H9 (cell line): ENCODE results near the gene DUSP10. TPM values are rescaled to one million over a fixed set of nuclear protein-coding genes. Genes with fewer than 3 reads are reported as not detected.

Experiments used
- DNase-seq: peaks from one replicate; pipeline ENCODE4 v3.0.0-alpha.2; 2017
- H2AFZ ChIP-seq: one replicate; pipeline ENCODE4 v1.6.1; 2013; ENCODE audit warnings: mild to moderate bottlenecking, low read length, control low read depth, moderate library complexity
- H2AK5ac ChIP-seq: 2 replicates; pipeline ENCODE4 v1.6.1; 2013; ENCODE audit warnings: low read length, control low read depth, mixed read lengths; ENCODE audit not compliant: insufficient read length
- H2BK120ac ChIP-seq: one replicate; pipeline ENCODE4 v1.6.1; 2013; ENCODE audit warnings: low read depth, mild to moderate bottlenecking, low read length, control low read depth, inconsistent platforms; ENCODE audit not compliant: poor library complexity, severe bottlenecking
- H2BK12ac ChIP-seq: 2 replicates; pipeline ENCODE4 v1.6.1; 2013; ENCODE audit warnings: low read length, control low read depth, mixed read lengths, low read depth; ENCODE audit not compliant: insufficient read length
- H2BK15ac ChIP-seq: 2 replicates; pipeline ENCODE4 v1.6.1; 2013; ENCODE audit warnings: low read depth, low read length, control low read depth
- H2BK20ac ChIP-seq: one replicate; pipeline ENCODE4 v1.6.1; 2013; ENCODE audit warnings: low read depth, mild to moderate bottlenecking, low read length, control low read depth, inconsistent platforms; ENCODE audit not compliant: poor library complexity, severe bottlenecking
- H2BK5ac ChIP-seq: 2 replicates; pipeline ENCODE4 v1.6.1; 2013; ENCODE audit warnings: low read length, control low read depth, mixed read lengths; ENCODE audit not compliant: insufficient read length
- H3K14ac ChIP-seq: 2 replicates; pipeline ENCODE4 v1.6.1; 2013; ENCODE audit warnings: low read length, control low read depth; ENCODE audit not compliant: insufficient read depth
- H3K18ac ChIP-seq: 2 replicates; pipeline ENCODE4 v1.6.1; 2013; ENCODE audit warnings: low read depth, mild to moderate bottlenecking, mixed read lengths, low read length, control low read depth; ENCODE audit not compliant: insufficient read length
- H3K23ac ChIP-seq: 2 replicates; pipeline ENCODE4 v1.6.1; 2013; ENCODE audit warnings: low read length, control low read depth, mixed read lengths, low read depth; ENCODE audit not compliant: insufficient read length
- H3K23me2 ChIP-seq: 2 replicates; pipeline ENCODE4 v1.6.1; 2013; ENCODE audit warnings: low read depth, mild to moderate bottlenecking, mixed read lengths, low read length, control low read depth; ENCODE audit not compliant: insufficient read length, poor library complexity, severe bottlenecking
- H3K27ac ChIP-seq: 2 replicates; pipeline ENCODE4 v1.5.1; 2013; ENCODE audit warnings: low read length, control low read depth, mixed read lengths, low read depth; ENCODE audit not compliant: insufficient read length
- H3K27me3 ChIP-seq: 2 replicates; pipeline ENCODE4 v1.6.1; 2013; ENCODE audit warnings: low read length, control low read depth, inconsistent platforms; ENCODE audit not compliant: insufficient read depth
- H3K4ac ChIP-seq: 2 replicates; pipeline ENCODE4 v1.6.1; 2013; ENCODE audit warnings: low read depth, mild to moderate bottlenecking, control low read depth, inconsistent platforms, low read length, moderate library complexity
- H3K4me1 ChIP-seq: 2 replicates; pipeline ENCODE4 v1.6.1; 2013; ENCODE audit warnings: low read length, control low read depth, inconsistent platforms; ENCODE audit not compliant: insufficient read depth
- H3K4me2 ChIP-seq: 2 replicates; pipeline ENCODE4 v1.6.1; 2013; ENCODE audit warnings: low read length, control low read depth, mixed read lengths; ENCODE audit not compliant: insufficient read length, insufficient read depth
- H3K56ac ChIP-seq: 2 replicates; pipeline ENCODE4 v1.6.1; 2013; ENCODE audit warnings: low read depth, mild to moderate bottlenecking, mixed read lengths, low read length, control low read depth; ENCODE audit not compliant: insufficient read length
- H3K79me1 ChIP-seq: 2 replicates; pipeline ENCODE4 v1.6.1; 2013; ENCODE audit warnings: low read depth, mild to moderate bottlenecking, moderate library complexity, low read length, control low read depth, inconsistent platforms; ENCODE audit not compliant: insufficient read depth, poor library complexity, severe bottlenecking
- H3K79me2 ChIP-seq: 2 replicates; pipeline ENCODE4 v1.6.1; 2013; ENCODE audit warnings: low read length, control low read depth, inconsistent platforms; ENCODE audit not compliant: insufficient read depth
- H3K9ac ChIP-seq: 2 replicates; pipeline ENCODE4 v1.6.1; 2013; ENCODE audit warnings: low read length, control low read depth, mixed read lengths; ENCODE audit not compliant: insufficient read length; ENCODE audit errors: extremely low read depth
- H3K9me3 ChIP-seq: one replicate; pipeline ENCODE4 v1.6.1; 2013; ENCODE audit warnings: low read depth, low read length, inconsistent platforms; ENCODE audit not compliant: control insufficient read depth
- H3T11ph ChIP-seq: one replicate; pipeline ENCODE4 v1.6.1; 2013; ENCODE audit warnings: mild to moderate bottlenecking, low read length, control low read depth, inconsistent platforms
- H4K20me1 ChIP-seq: one replicate; pipeline ENCODE4 v1.6.1; 2013; ENCODE audit not compliant: control insufficient read depth, insufficient read length, insufficient read depth
- H4K5ac ChIP-seq: 2 replicates; pipeline ENCODE4 v1.6.1; 2013; ENCODE audit warnings: low read depth, mild to moderate bottlenecking, mixed read lengths, low read length, control low read depth; ENCODE audit not compliant: insufficient read length
- H4K8ac ChIP-seq: replicated peaks from 2 replicates; pipeline ENCODE4 v1.6.1; 2013; ENCODE audit warnings: low read length, control low read depth, mixed read lengths, low read depth; ENCODE audit not compliant: insufficient read length
- H4K91ac ChIP-seq: 2 replicates; pipeline ENCODE4 v1.6.1; 2013; ENCODE audit warnings: low read depth, mild to moderate bottlenecking, moderate library complexity, mixed read lengths, low read length, control low read depth; ENCODE audit not compliant: insufficient read length
- H3K27ac Mint-ChIP-seq, 3 experiments: 2 replicates in 2 of 3; 3 replicates in 1 of 3; pipeline ENCODE4 v1.8.0; 2020 to 2021; ENCODE audit warnings: mixed read lengths in 3 of 3, mild to moderate bottlenecking in 1 of 3, moderate library complexity in 1 of 3
- H3K27me3 Mint-ChIP-seq: 2 replicates; pipeline ENCODE4 v1.8.0; 2021; ENCODE audit warnings: low read depth, mild to moderate bottlenecking, moderate library complexity, mixed read lengths
- H3K36me3 Mint-ChIP-seq, 3 experiments: 2 replicates in 2 of 3; 3 replicates in 1 of 3; pipeline ENCODE4 v1.8.0; 2020 to 2021; ENCODE audit warnings: low read depth in 3 of 3, mixed read lengths in 3 of 3; ENCODE audit not compliant: insufficient read depth in 1 of 3
- H3K4me1 Mint-ChIP-seq, 2 experiments: 2 replicates each; pipeline ENCODE4 v1.8.0; 2020; ENCODE audit warnings: mixed read lengths in 2 of 2
- H3K4me3 Mint-ChIP-seq, 2 experiments: 2 replicates in 1 of 2; 3 replicates in 1 of 2; pipeline ENCODE4 v1.8.0; 2020 to 2021; ENCODE audit warnings: mild to moderate bottlenecking in 2 of 2, mixed read lengths in 2 of 2, moderate library complexity in 1 of 2
- H3K9me3 Mint-ChIP-seq, 2 experiments: 2 replicates in 1 of 2; 3 replicates in 1 of 2; pipeline ENCODE4 v1.8.0; 2020; ENCODE audit warnings: mild to moderate bottlenecking in 2 of 2, mixed read lengths in 2 of 2, moderate library complexity in 1 of 2
- CTCF ChIP-seq: fragments of 200-600 bp; sonication (generic); conservative IDR thresholded peaks from 3 replicates; pipeline ENCODE4 v1.8.0; 2021; ENCODE audit warnings: antibody characterized with exemption, mild to moderate bottlenecking
- WGBS: extraction: QIAGEN DNeasy Blood & Tissue Kit; methylation state at CpG from one replicate; pipeline ENCODE4 v1.1.7; 2013; ENCODE audit warnings: missing lambda C conversion rate, low lambda C conversion rate, mixed read lengths; ENCODE audit not compliant: insufficient read length; ENCODE audit errors: extremely low coverage; 5-methylcytosine and 5-hydroxymethylcytosine counted together
- total RNA-seq: library from RNA; stranded (reverse); gene quantifications from 2 replicates; pipeline ENCODE4 v1.2.1, GENCODE V29; 2021

The DUSP10 gene
- total RNA-seq, 1 experiment from 2014 or later = 2.0 TPM

GRCh38 chr1:221740993-221741702 is 741 bp downstream of the DUSP10 start:
- Histone ChIP-seq H4K5ac (no peak overlapping the region), H2BK5ac (no peak overlapping the region), H2BK20ac (no peak overlapping the region), H3K9ac (peak overlapping the region; percentile 60), H3K56ac (no peak overlapping the region), H4K8ac (no peak overlapping the region), H3K27me3 (peaks cover 16% of the 10 kb centered on the region; the same call in 1 of the 2 replicates), H2AK5ac (no peak overlapping the region), H3K79me2 (no peaks in the 10 kb centered on the region; the same call in 1 of the 2 replicates), H2BK15ac (no peak overlapping the region), H4K20me1 (no peaks in the 10 kb centered on the region), H3K4ac (no peak overlapping the region), H3K14ac (no peak overlapping the region), H3K9me3 (no peaks in the 10 kb centered on the region), H4K91ac (no peak overlapping the region), H3K79me1 (no peaks in the 10 kb centered on the region), H3K4me2 (peak overlapping the region; percentile 94), H2BK12ac (no peak overlapping the region), H3K4me1 (peaks cover 4% of the 10 kb centered on the region; the same call in 1 of the 2 replicates), H2BK120ac (no peak overlapping the region), H2AFZ (no peak overlapping the region), H3K23me2 (peaks cover 26% of the 10 kb centered on the region), H3K23ac (no peak overlapping the region), H3K27ac (no peak overlapping the region), H3T11ph (no peak overlapping the region), H3K18ac (no peak overlapping the region)
- no peak for DNase-seq
- Mint-ChIP-seq H3K27me3 (no peaks in the 10 kb centered on the region; the same call in 1 of the 2 replicates), H3K9me3 (peaks cover 0 to 2% of the 10 kb centered on the region in 2 experiments; a peak in 1 of 5 replicates), H3K36me3 (peaks cover 0 to 26% (median 18%) of the 10 kb centered on the region in 3 experiments; a peak in 4 of 7 replicates), H3K4me3 (no peak overlapping the region), H3K4me1 (peaks cover 14% of the 10 kb centered on the region in 2 experiments), H3K27ac (no peak overlapping the region)
- WGBS = no CpG with 5 or more reads among the region's 36 CpGs
- no peak for TF ChIP-seq CTCF
